Trophoblast cell (in vitro differentiated cells and primary cell): Measurements from ENCODE around the gene ARMH1.

Source experiments
- DNase-seq, 2 donors: peaks; one replicate each; pipeline ENCODE4 v3.0.0-alpha.2; 2016
- H2AFZ ChIP-seq: 2 replicates; pipeline ENCODE4 v1.6.1; 2013; ENCODE audit warnings: low read length, moderate library complexity, mild to moderate bottlenecking; ENCODE audit not compliant: insufficient read depth, poor library complexity
- H2AK5ac ChIP-seq: 2 replicates; pipeline ENCODE4 v1.6.1; 2013; ENCODE audit warnings: mild to moderate bottlenecking, low read length
- H2BK120ac ChIP-seq: 2 replicates; pipeline ENCODE4 v1.6.1; 2013; ENCODE audit warnings: low read length, mild to moderate bottlenecking, moderate library complexity; ENCODE audit not compliant: insufficient read depth, poor library complexity
- H2BK12ac ChIP-seq: 2 replicates; pipeline ENCODE4 v1.6.1; 2013; ENCODE audit warnings: mild to moderate bottlenecking, low read length, moderate library complexity
- H2BK5ac ChIP-seq: 2 replicates; pipeline ENCODE4 v1.6.1; 2013; ENCODE audit warnings: low read length, low read depth, moderate library complexity, mild to moderate bottlenecking; ENCODE audit not compliant: poor library complexity
- H3K14ac ChIP-seq: 2 replicates; pipeline ENCODE4 v1.6.1; 2013; ENCODE audit warnings: mild to moderate bottlenecking, low read length
- H3K18ac ChIP-seq: 2 replicates; pipeline ENCODE4 v1.6.1; 2013; ENCODE audit warnings: mild to moderate bottlenecking, low read length
- H3K23ac ChIP-seq: 2 replicates; pipeline ENCODE4 v1.6.1; 2013; ENCODE audit warnings: low read length
- H3K27ac ChIP-seq: 2 replicates; pipeline ENCODE4 v1.5.1; 2013; ENCODE audit warnings: low read depth, mild to moderate bottlenecking, inconsistent platforms, low read length, moderate library complexity
- H3K27me3 ChIP-seq: 2 replicates; pipeline ENCODE4 v1.6.1; 2013; ENCODE audit warnings: inconsistent platforms, mild to moderate bottlenecking, low read length, moderate library complexity; ENCODE audit not compliant: insufficient read depth
- H3K36me3 ChIP-seq, 2 experiments: 1 replicate in 1 of 2; 2 replicates in 1 of 2; pipeline ENCODE4 v1.6.1; 2013; ENCODE audit warnings: low read length in 2 of 2, mild to moderate bottlenecking in 2 of 2, moderate library complexity in 1 of 2; ENCODE audit not compliant: insufficient read depth in 2 of 2, control insufficient read depth in 1 of 2
- H3K4ac ChIP-seq: 2 replicates; pipeline ENCODE4 v1.6.1; 2013; ENCODE audit warnings: low read depth, mild to moderate bottlenecking, low read length, moderate library complexity
- H3K4me1 ChIP-seq, 2 experiments: 1 replicate in 1 of 2; 2 replicates in 1 of 2; pipeline ENCODE4 v1.6.1; 2013; ENCODE audit warnings: low read length in 2 of 2, mild to moderate bottlenecking in 2 of 2, moderate library complexity in 1 of 2; ENCODE audit not compliant: insufficient read depth in 2 of 2, control insufficient read depth in 1 of 2
- H3K4me2 ChIP-seq: 2 replicates; pipeline ENCODE4 v1.6.1; 2013; ENCODE audit warnings: inconsistent platforms, mild to moderate bottlenecking, low read length, moderate library complexity
- H3K4me3 ChIP-seq: 2 replicates; pipeline ENCODE4 v1.5.1; 2013; ENCODE audit warnings: mild to moderate bottlenecking, low read depth, low read length, inconsistent platforms
- H3K79me1 ChIP-seq: one replicate; pipeline ENCODE4 v1.6.1; 2013; ENCODE audit warnings: low read length
- H3K79me2 ChIP-seq: 2 replicates; pipeline ENCODE4 v1.6.1; 2013; ENCODE audit warnings: low read length, mild to moderate bottlenecking; ENCODE audit not compliant: control insufficient read depth, insufficient read depth, poor library complexity
- H3K9ac ChIP-seq: 2 replicates; pipeline ENCODE4 v1.6.1; 2013; ENCODE audit warnings: mild to moderate bottlenecking, low read length
- H3K9me3 ChIP-seq: 2 replicates; pipeline ENCODE4 v1.6.1; 2013; ENCODE audit warnings: low read depth, mild to moderate bottlenecking, control low read depth, inconsistent platforms, low read length; ENCODE audit not compliant: insufficient read depth
- H4K12ac ChIP-seq: 2 replicates; pipeline ENCODE4 v1.6.1; 2013; ENCODE audit warnings: low read depth, mild to moderate bottlenecking, low read length, moderate library complexity
- H4K8ac ChIP-seq: 2 replicates; pipeline ENCODE4 v1.6.1; 2013; ENCODE audit warnings: low read depth, mild to moderate bottlenecking, low read length, moderate library complexity
- H4K91ac ChIP-seq: one replicate; pipeline ENCODE4 v1.6.1; 2013; ENCODE audit warnings: low read depth, mild to moderate bottlenecking, low read length, moderate library complexity
- WGBS: extraction: QIAGEN DNeasy Blood & Tissue Kit; methylation state at CpG from one replicate; pipeline ENCODE4 v1.1.7; 2013; ENCODE audit warnings: missing lambda C conversion rate; ENCODE audit not compliant: insufficient read length, insufficient coverage; ENCODE audit errors: extremely low coverage; 5-methylcytosine and 5-hydroxymethylcytosine counted together

The ARMH1 gene

DNA sequence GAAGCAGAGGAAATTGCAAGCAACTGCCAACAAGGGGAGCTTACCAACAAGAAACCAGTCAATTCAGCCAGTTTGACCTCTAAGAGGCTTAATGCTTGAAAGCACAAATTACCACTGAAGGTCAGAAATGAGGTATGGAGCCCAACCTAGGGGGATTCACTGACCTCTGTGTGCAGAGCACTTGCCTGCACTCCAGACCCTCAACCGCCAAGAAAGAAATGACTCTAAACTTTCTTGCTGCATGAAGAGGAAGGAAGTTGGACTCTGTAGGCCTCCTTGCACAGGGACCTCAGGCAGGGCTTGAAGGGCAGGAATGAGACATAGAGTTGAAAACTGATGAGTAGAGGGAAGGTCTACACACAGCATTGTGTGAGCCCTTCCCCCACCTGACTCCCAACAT, 10.0 kb downstream of the ARMH1 start:
- H2BK12ac ChIP-seq = no peak overlapping the region
- H3K79me2 ChIP-seq = no peaks in the 10 kb centered on the region
- no peak for DNase-seq
- no peak overlapping the region for H4K12ac ChIP-seq
- H2AK5ac ChIP-seq = no peak overlapping the region
- H2BK120ac ChIP-seq = no peak overlapping the region
- no peak overlapping the region for H3K4me3 ChIP-seq
- no peaks in the 10 kb centered on the region for H3K79me1 ChIP-seq
- H3K4me1 ChIP-seq = no peaks in the 10 kb centered on the region
- H2AFZ ChIP-seq = no peak overlapping the region
- no CpG with 5 or more reads among the region's 1 CpG for WGBS
- H3K9ac ChIP-seq = no peak overlapping the region
- H3K18ac ChIP-seq = no peak overlapping the region
- H3K23ac ChIP-seq = no peak overlapping the region
- no peak overlapping the region for H4K91ac ChIP-seq
- no peak overlapping the region for H2BK5ac ChIP-seq
- H4K8ac ChIP-seq = no peak overlapping the region
- H3K27ac ChIP-seq = no peak overlapping the region
- H3K9me3 ChIP-seq = no peaks in the 10 kb centered on the region
- no peak overlapping the region for H3K4ac ChIP-seq
- no peak overlapping the region for H3K4me2 ChIP-seq
- H3K14ac ChIP-seq = no peak overlapping the region
- no peaks in the 10 kb centered on the region for H3K36me3 ChIP-seq
- H3K27me3 ChIP-seq = peaks cover 2% of the 10 kb centered on the region

DNA sequence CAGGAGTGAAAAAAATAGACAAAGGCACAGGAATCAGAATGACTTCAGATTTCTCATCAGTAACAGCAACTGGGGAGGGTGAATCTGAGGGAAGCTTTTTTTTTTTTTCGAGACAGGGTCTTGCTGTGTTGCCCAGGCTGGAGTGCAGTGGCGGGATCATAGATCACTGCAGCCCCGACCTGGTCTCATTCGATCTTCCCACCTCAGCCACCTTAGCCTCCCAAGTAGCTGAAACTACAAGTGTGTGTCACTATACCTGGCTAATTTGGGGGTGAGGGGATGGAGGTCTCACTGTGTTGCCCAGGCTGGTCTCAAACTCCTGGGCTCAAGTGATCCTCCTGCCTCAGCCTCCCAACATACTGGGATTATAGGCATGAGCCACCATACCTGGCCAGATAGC, 10.7 kb downstream of the ARMH1 start:
- Histone ChIP-seq H4K12ac (no peak overlapping the region), H4K8ac (no peak overlapping the region), H2AFZ (no peak overlapping the region), H3K4me3 (no peak overlapping the region), H3K23ac (no peak overlapping the region), H3K9ac (no peak overlapping the region), H4K91ac (no peak overlapping the region), H2BK12ac (no peak overlapping the region), H2AK5ac (no peak overlapping the region), H3K9me3 (no peaks in the 10 kb centered on the region), H3K4me1 (no peaks in the 10 kb centered on the region), H3K14ac (no peak overlapping the region), H3K79me1 (no peaks in the 10 kb centered on the region), H2BK120ac (no peak overlapping the region), H3K4me2 (no peak overlapping the region), H3K27me3 (peaks cover 2% of the 10 kb centered on the region), H3K79me2 (no peaks in the 10 kb centered on the region), H3K27ac (no peak overlapping the region), H3K18ac (no peak overlapping the region), H3K36me3 (no peaks in the 10 kb centered on the region), H2BK5ac (no peak overlapping the region), H3K4ac (no peak overlapping the region)
- no CpG with 5 or more reads among the region's 4 CpGs for WGBS
- no peak for DNase-seq

DNA sequence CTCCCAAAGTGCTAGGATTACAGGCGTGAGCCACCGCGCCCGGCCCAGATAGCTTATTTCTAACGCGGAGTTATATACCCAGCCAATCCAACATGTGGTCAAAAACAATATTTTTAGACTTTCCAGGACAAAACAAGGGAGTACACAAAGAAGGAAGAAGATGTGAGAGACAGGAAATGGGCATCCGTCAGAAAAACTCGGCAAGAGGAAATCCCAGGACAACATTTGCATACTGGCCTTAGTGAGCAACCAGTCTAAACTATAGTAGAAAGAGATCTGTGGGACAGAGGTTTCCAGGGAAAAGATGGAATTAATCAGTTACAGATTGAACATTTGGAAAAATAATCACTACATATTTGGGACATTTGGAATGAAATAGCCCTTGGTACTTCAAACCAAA, 11.4 kb downstream of the ARMH1 start:
- no peak overlapping the region for H4K12ac ChIP-seq
- H4K91ac ChIP-seq = no peak overlapping the region
- DNase-seq = no peak
- H3K4ac ChIP-seq = no peak overlapping the region
- peaks cover 2% of the 10 kb centered on the region for H3K27me3 ChIP-seq
- no peak overlapping the region for H3K23ac ChIP-seq
- H3K9me3 ChIP-seq = no peaks in the 10 kb centered on the region
- WGBS = no CpG with 5 or more reads among the region's 8 CpGs
- H2BK120ac ChIP-seq = no peak overlapping the region
- no peak overlapping the region for H3K14ac ChIP-seq
- no peak overlapping the region for H2AK5ac ChIP-seq
- no peak overlapping the region for H3K4me2 ChIP-seq
- H3K9ac ChIP-seq = no peak overlapping the region
- H2BK5ac ChIP-seq = no peak overlapping the region
- no peak overlapping the region for H3K18ac ChIP-seq
- no peak overlapping the region for H4K8ac ChIP-seq
- no peaks in the 10 kb centered on the region for H3K36me3 ChIP-seq
- no peaks in the 10 kb centered on the region for H3K4me1 ChIP-seq
- no peak overlapping the region for H3K27ac ChIP-seq
- no peaks in the 10 kb centered on the region for H3K79me2 ChIP-seq
- no peaks in the 10 kb centered on the region for H3K79me1 ChIP-seq
- H2AFZ ChIP-seq = no peak overlapping the region
- no peak overlapping the region for H2BK12ac ChIP-seq
- H3K4me3 ChIP-seq = no peak overlapping the region

DNA sequence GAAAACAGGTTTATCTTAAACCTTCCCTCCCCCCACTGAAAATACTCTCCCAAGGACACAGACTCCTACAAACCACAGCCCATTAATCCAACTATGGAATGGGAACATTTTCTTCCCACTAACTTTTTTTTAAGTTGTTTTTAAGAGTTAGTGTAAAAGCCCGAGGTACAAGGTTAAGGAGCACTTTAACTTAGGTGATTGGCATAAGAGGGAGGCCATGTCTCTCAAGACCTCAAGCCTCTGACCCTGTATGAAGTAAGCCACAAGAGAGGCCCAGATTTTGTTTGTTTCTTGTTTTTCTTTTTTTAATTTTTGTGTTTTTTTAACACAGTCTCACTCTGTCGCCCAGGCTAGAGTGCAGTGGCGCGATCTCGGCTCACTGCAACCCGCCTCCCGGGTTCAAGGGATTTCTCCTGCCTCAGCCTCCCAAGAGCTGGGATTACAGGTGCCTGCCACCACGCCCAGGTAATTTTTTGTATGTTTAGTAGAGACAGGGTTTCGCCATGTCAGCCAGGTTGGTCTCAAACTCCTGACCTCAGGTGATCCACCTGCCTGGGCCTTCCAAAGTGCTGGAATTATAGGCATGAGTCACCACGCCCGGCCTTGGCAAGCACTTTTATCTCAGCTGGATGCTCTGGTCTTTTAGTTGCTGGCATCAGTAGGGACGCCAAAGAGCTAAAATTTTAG, 14.4 kb downstream of the ARMH1 start:
- H3K79me1 ChIP-seq = no peaks in the 10 kb centered on the region
- H3K4ac ChIP-seq = no peak overlapping the region
- H4K8ac ChIP-seq = no peak overlapping the region
- no peak overlapping the region for H3K4me3 ChIP-seq
- H3K4me2 ChIP-seq = no peak overlapping the region
- H4K91ac ChIP-seq = no peak overlapping the region
- H2AK5ac ChIP-seq = no peak overlapping the region
- peaks cover 2% of the 10 kb centered on the region for H3K27me3 ChIP-seq
- no peaks in the 10 kb centered on the region for H3K4me1 ChIP-seq
- H3K79me2 ChIP-seq = no peaks in the 10 kb centered on the region
- no peak overlapping the region for H3K27ac ChIP-seq
- DNase-seq = no peak
- no peak overlapping the region for H3K23ac ChIP-seq
- no peak overlapping the region for H2BK120ac ChIP-seq
- H3K18ac ChIP-seq = no peak overlapping the region
- H2AFZ ChIP-seq = no peak overlapping the region
- H4K12ac ChIP-seq = no peak overlapping the region
- no peaks in the 10 kb centered on the region for H3K9me3 ChIP-seq
- no peak overlapping the region for H2BK12ac ChIP-seq
- H3K36me3 ChIP-seq = no peaks in the 10 kb centered on the region
- H2BK5ac ChIP-seq = no peak overlapping the region
- H3K14ac ChIP-seq = no peak overlapping the region
- no peak overlapping the region for H3K9ac ChIP-seq
- no CpG with 5 or more reads among the region's 12 CpGs for WGBS
